ENCODE data around the gene RALB. TPM values are rescaled to one million over a fixed set of nuclear protein-coding genes. Genes with fewer than 3 reads are reported as not detected.

The RALB gene
- total and polyA plus RNA-seq, 2 of the 4 experiments (the other 2 are of a cell fraction): 53.6 to 54.7 TPM

- ChIA-PET CTCF (interaction anchor here (2.1 kb wide), 1 partner anchor 26 kb away, joined by 5 read pairs; no protein-coding TSS in a partner anchor), POLR2A (ENCODE audit: unreplicated experiment) (interaction anchor here (0.9 kb wide), 1 partner anchor 35 kb away, joined by 4 read pairs; the partner anchor contains the start of gene RALB)
- peaks cover 13% of the 10 kb centered on the region for H3K9me1 ChIP-seq (ENCODE audit: insufficient read depth, low read length)
- H3K9me3 ChIP-seq (ENCODE audit: control insufficient read depth, insufficient read depth, low read length): no peaks in the 10 kb centered on the region
- ATAC-seq (ENCODE audit: low read depth) (peak; percentile 91), DNase-seq (peak; percentile 96)
- peak overlapping the region; percentile 37; the same call in 1 of the 2 replicates for H2AK5ac ChIP-seq (ENCODE audit: low read depth, low read length)
- peak overlapping the region; percentile 30 for H3K4ac ChIP-seq (ENCODE audit: low read depth, low read length)
- peaks cover 13% of the 10 kb centered on the region; the same call in 1 of the 2 replicates for H4K20me1 ChIP-seq (ENCODE audit: insufficient read depth, low read length)
- peak overlapping the region; percentile 18; the same call in 1 of the 2 replicates for H4K91ac ChIP-seq (ENCODE audit: insufficient read depth, low read depth, low read length)
- no peak overlapping the region for H3K9ac ChIP-seq (ENCODE audit: low read depth, low read length)
- H3K4me1 ChIP-seq (ENCODE audit: control insufficient read depth, insufficient read depth, low read length): peaks cover 16% of the 10 kb centered on the region
- H2AK9ac ChIP-seq (replicated peaks; ENCODE audit: low read depth, low read length, poor library complexity): no peak overlapping the region
- peak overlapping the region; percentile 53 for H3K18ac ChIP-seq (ENCODE audit: low read depth, low read length)
- H2BK15ac ChIP-seq (ENCODE audit: low read depth, low read length): peak overlapping the region; percentile 12; the same call in 1 of the 3 replicates
- H3K79me1 ChIP-seq (ENCODE audit: low read depth in 1 of 2, low read length in 2 of 2): peaks cover 13 to 42% of the 10 kb centered on the region in 2 experiments
- peak overlapping the region; percentile 25 for H2BK5ac ChIP-seq (ENCODE audit: low read depth, low read length, poor library complexity, severe bottlenecking)
- H3K27me3 ChIP-seq (ENCODE audit: control insufficient read depth, insufficient read depth, low read length): no peaks in the 10 kb centered on the region
- in situ Hi-C loops (cut with MboI; ENCODE audit: low sequenced_read_pairs) (no loop called here), dilution Hi-C loops (cut with HindIII; ENCODE audit: low sequenced_read_pairs, unreplicated experiment) (no loop called here), intact Hi-C loops (cut with micrococcal nuclease) (loop anchor here (1.0 kb wide), 1 partner anchor 34 kb away; no protein-coding TSS in a partner anchor)
- H3K27ac ChIP-seq (ENCODE audit: insufficient read depth, low read length): peak overlapping the region; percentile 69
- no peak overlapping the region for H3K4me3 ChIP-seq (ENCODE audit: insufficient read depth, low read depth, low read length)
- H4K8ac ChIP-seq (ENCODE audit: low read depth in 2 of 2, low read length in 2 of 2): peak overlapping the region in 1 of 2 experiments; percentile 10; a peak in 1 of 4 replicates
- WGBS, 2 experiments (ENCODE audit: extremely low coverage in 2 of 2, insufficient read length in 1 of 2): 0% methylated on average over 1 of the region's 8 CpGs; no CpG with 5 or more reads in 1 of the 2 experiments
- H3K23ac ChIP-seq (ENCODE audit: low read depth, low read length): peak overlapping the region; percentile 31
- H2BK20ac ChIP-seq (ENCODE audit: low read depth, low read length): peak overlapping the region; percentile 32; the same call in 1 of the 2 replicates
- TF ChIP-seq POLR2A (IDR thresholded peaks at IDR 0.05; ENCODE audit: low read depth, low read length): no peak
- TF ChIP-seq MXI1 (IDR thresholded peaks at IDR 0.05; ENCODE audit: borderline replicate concordance, low read depth, low read length): no peak
- TF ChIP-seq RCOR1 (IDR thresholded peaks at IDR 0.05; ENCODE audit: insufficient replicate concordance, low read length): no peak
- TF ChIP-seq BHLHE40 (IDR thresholded peaks at IDR 0.05; ENCODE audit: low read depth, low read length): peak; percentile 32; the same call in 1 of the 2 replicates
- no peak for TF ChIP-seq RFX5 (IDR thresholded peaks at IDR 0.05; ENCODE audit: low read depth, low read length)
- no peak for TF ChIP-seq CEBPB (IDR thresholded peaks at IDR 0.05; ENCODE audit: low read depth, low read length)
- no peak for TF ChIP-seq MAZ (IDR thresholded peaks at IDR 0.05; ENCODE audit: borderline replicate concordance, low read depth, low read length)
- TF ChIP-seq CHD1 (IDR thresholded peaks at IDR 0.05; ENCODE audit: low read depth, low read length): no peak
- no peak for TF ChIP-seq USF2 (IDR thresholded peaks at IDR 0.05; ENCODE audit: low read depth, low read length)
- TF ChIP-seq FOS (IDR thresholded peaks at IDR 0.05; ENCODE audit: low read depth, low read length): peak; percentile 85; the same call in 1 of the 2 replicates
- TF ChIP-seq MAFK (IDR thresholded peaks at IDR 0.05; ENCODE audit: low read depth, low read length): no peak
- TF ChIP-seq RAD21 (IDR thresholded peaks at IDR 0.05; ENCODE audit: low read length): no peak
- peak overlapping the region; percentile 43; the same call in 1 of the 2 replicates for H2BK120ac ChIP-seq (ENCODE audit: low read depth, low read length)
- peak overlapping the region; percentile 14 for H3K14ac ChIP-seq (replicated peaks; ENCODE audit: low read depth, low read length)
- H2AFZ ChIP-seq (replicated peaks; ENCODE audit: low read length, poor library complexity): peak overlapping the region; percentile 46
- H4K5ac ChIP-seq (ENCODE audit: low read depth, low read length): 0 out of 2 replicates have a peak overlapping the region, but pooled peaks have one; percentile 3
- BruUV-seq (replicated peaks): no TSS peak
- H3K36me3 ChIP-seq (ENCODE audit: control insufficient read depth, insufficient read depth, low read length): peaks cover 4% of the 10 kb centered on the region
- H3K56ac ChIP-seq (ENCODE audit: extremely low read depth, insufficient read depth, low read length): no peak overlapping the region; the same call in 1 of the 2 replicates
- peak overlapping the region; percentile 44 for H3K4me2 ChIP-seq (ENCODE audit: low read depth, low read length)
These were observed 34.7 kb downstream of the RALB start for GRCh38 chr2:120287183-120288015.
